Neuronal stem cell (in vitro differentiated cells): ENCODE results near the gene DLG2.

ENCODE experiments used
- DNase-seq: peaks from one replicate; pipeline ENCODE4 v3.0.0-alpha.2; 2013; ENCODE audit warnings: low spot score
- H2AFZ ChIP-seq: one replicate; pipeline ENCODE4 v1.6.1; 2013; ENCODE audit warnings: mild to moderate bottlenecking, low read length, inconsistent platforms
- H2AK5ac ChIP-seq: 2 replicates; pipeline ENCODE4 v1.6.1; 2013; ENCODE audit warnings: low read depth, mild to moderate bottlenecking, inconsistent platforms, low read length, moderate library complexity, mixed read lengths
- H2BK120ac ChIP-seq: 2 replicates; pipeline ENCODE4 v1.6.1; 2013; ENCODE audit warnings: low read depth, mild to moderate bottlenecking, inconsistent platforms, low read length, moderate library complexity, mixed read lengths
- H2BK12ac ChIP-seq: one replicate; pipeline ENCODE4 v1.6.1; 2013; ENCODE audit warnings: low read length, inconsistent platforms
- H2BK15ac ChIP-seq: 2 replicates; pipeline ENCODE4 v1.6.1; 2013; ENCODE audit warnings: mild to moderate bottlenecking, low read length, inconsistent platforms, mixed read lengths
- H2BK5ac ChIP-seq: one replicate; pipeline ENCODE4 v1.6.1; 2013; ENCODE audit warnings: inconsistent platforms, mild to moderate bottlenecking, low read length, moderate library complexity
- H3K14ac ChIP-seq: one replicate; pipeline ENCODE4 v1.6.1; 2013; ENCODE audit warnings: low read length, inconsistent platforms
- H3K18ac ChIP-seq: 2 replicates; pipeline ENCODE4 v1.6.1; 2013; ENCODE audit warnings: low read length, inconsistent platforms
- H3K23ac ChIP-seq: 2 replicates; pipeline ENCODE4 v1.6.1; 2013; ENCODE audit warnings: low read depth, mild to moderate bottlenecking, mixed read lengths, low read length, inconsistent platforms; ENCODE audit not compliant: poor library complexity
- H3K27ac ChIP-seq: replicated peaks from 3 replicates; pipeline ENCODE4 v1.5.1; 2013; ENCODE audit warnings: low read length, inconsistent platforms
- H3K27me3 ChIP-seq, 3 experiments: 2 replicates each; pipeline ENCODE4 v1.6.1; 2013; ENCODE audit warnings: low read length in 3 of 3, mild to moderate bottlenecking in 2 of 3, inconsistent platforms in 1 of 3, low read depth in 1 of 3, mixed read lengths in 1 of 3, moderate library complexity in 1 of 3; ENCODE audit not compliant: control insufficient read depth in 3 of 3, insufficient read depth in 3 of 3
- H3K36me3 ChIP-seq, 2 donors: replicated peaks in 1 of 2; 2 replicates each; pipeline ENCODE4 v1.6.1; 2013; ENCODE audit warnings: low read length in 2 of 2; ENCODE audit not compliant: control insufficient read depth in 2 of 2, insufficient read depth in 2 of 2
- H3K4ac ChIP-seq: 2 replicates; pipeline ENCODE4 v1.6.1; 2013; ENCODE audit warnings: inconsistent platforms, mild to moderate bottlenecking, low read length, moderate library complexity
- H3K4me1 ChIP-seq, 2 donors: 1 replicate in 1 of 2; 2 replicates in 1 of 2; pipeline ENCODE4 v1.6.1; 2013; ENCODE audit warnings: low read length in 2 of 2, low read depth in 1 of 2; ENCODE audit not compliant: control insufficient read depth in 2 of 2, insufficient read depth in 1 of 2
- H3K4me2 ChIP-seq: one replicate; pipeline ENCODE4 v1.6.1; 2013; ENCODE audit warnings: mild to moderate bottlenecking, low read length, inconsistent platforms; ENCODE audit not compliant: insufficient read depth, poor library complexity, severe bottlenecking
- H3K4me3 ChIP-seq, 2 donors: 2 replicates each; pipeline ENCODE4 v1.5.1; 2013; ENCODE audit warnings: low read length in 2 of 2, mild to moderate bottlenecking in 2 of 2, inconsistent platforms in 1 of 2, moderate library complexity in 1 of 2
- H3K79me1 ChIP-seq: one replicate; pipeline ENCODE4 v1.6.1; 2013; ENCODE audit warnings: low read depth, mild to moderate bottlenecking, inconsistent platforms, low read length, moderate library complexity
- H3K9ac ChIP-seq: one replicate; pipeline ENCODE4 v1.6.1; 2013; ENCODE audit warnings: mild to moderate bottlenecking, low read depth, low read length, inconsistent platforms; ENCODE audit not compliant: poor library complexity
- H3K9me3 ChIP-seq, 2 donors: replicated peaks in 1 of 2; 2 replicates each; pipeline versions ENCODE3 to v1.6.1; 2013; ENCODE audit warnings: low read length in 2 of 2, mild to moderate bottlenecking in 2 of 2, inconsistent platforms in 1 of 2, low read depth in 1 of 2, mixed read lengths in 1 of 2, moderate library complexity in 1 of 2; ENCODE audit not compliant: control insufficient read depth in 2 of 2, insufficient read depth in 1 of 2
- H4K8ac ChIP-seq: one replicate; pipeline ENCODE4 v1.6.1; 2013; ENCODE audit warnings: low read depth, mild to moderate bottlenecking, inconsistent platforms, low read length, moderate library complexity
- H4K91ac ChIP-seq: one replicate; pipeline ENCODE4 v1.6.1; 2013; ENCODE audit warnings: low read length, low read depth, mild to moderate bottlenecking, inconsistent platforms; ENCODE audit not compliant: poor library complexity
- WGBS, 2 donors: extraction: QIAGEN DNeasy Blood & Tissue Kit; methylation state at CpG; one replicate each; pipeline ENCODE4 v1.1.7; 2013; ENCODE audit warnings: missing lambda C conversion rate in 2 of 2, mixed read lengths in 1 of 2; ENCODE audit not compliant: insufficient read length in 2 of 2, insufficient replicate concordance in 1 of 2; ENCODE audit errors: extremely low coverage in 2 of 2; 5-methylcytosine and 5-hydroxymethylcytosine counted together

Gene DLG2

GRCh38 chr11:84722583-84723108 lies 904.5 kb downstream of the DLG2 start:
- H3K14ac ChIP-seq, result no peak overlapping the region
- no peak overlapping the region for H3K4me2 ChIP-seq
- no peak overlapping the region for H2AFZ ChIP-seq
- H3K23ac ChIP-seq, result no peak overlapping the region
- no peak overlapping the region for H2AK5ac ChIP-seq
- H3K79me1 ChIP-seq, result no peaks in the 10 kb centered on the region
- H2BK5ac ChIP-seq, result no peak overlapping the region
- peaks cover 2 to 3% of the 10 kb centered on the region in 2 donors for H3K4me1 ChIP-seq
- no peaks in the 10 kb centered on the region for H3K9me3 ChIP-seq
- H2BK12ac ChIP-seq, result no peak overlapping the region
- no peak overlapping the region for H3K9ac ChIP-seq
- no peak overlapping the region for H2BK120ac ChIP-seq
- no peak overlapping the region for H3K4me3 ChIP-seq
- H4K8ac ChIP-seq, result no peak overlapping the region
- peaks cover 0 to 27% (median 0%) of the 10 kb centered on the region in 3 experiments for H3K27me3 ChIP-seq
- no CpG with 5 or more reads among the region's 3 CpGs for WGBS, 2 donors
- H3K4ac ChIP-seq, result no peak overlapping the region
- H2BK15ac ChIP-seq, result no peak overlapping the region
- H4K91ac ChIP-seq, result no peak overlapping the region
- no peak overlapping the region for H3K27ac ChIP-seq
- no peaks in the 10 kb centered on the region for H3K36me3 ChIP-seq
- peak; percentile 33 for DNase-seq
- H3K18ac ChIP-seq, result no peak overlapping the region

- Histone ChIP-seq H4K8ac (no peak overlapping the region), H3K27me3 (peaks cover 0 to 30% (median 0%) of the 10 kb centered on the region in 3 experiments), H2BK5ac (no peak overlapping the region), H2AK5ac (no peak overlapping the region), H3K4me3 (no peak overlapping the region), H3K4me2 (no peak overlapping the region), H3K79me1 (no peaks in the 10 kb centered on the region), H2BK12ac (no peak overlapping the region), H3K9ac (no peak overlapping the region), H3K27ac (no peak overlapping the region), H2BK120ac (no peak overlapping the region), H3K18ac (no peak overlapping the region), H2AFZ (no peak overlapping the region), H3K4me1 (peaks cover 2 to 3% of the 10 kb centered on the region in 2 donors), H4K91ac (no peak overlapping the region), H3K36me3 (no peaks in the 10 kb centered on the region), H2BK15ac (no peak overlapping the region), H3K9me3 (no peaks in the 10 kb centered on the region), H3K14ac (no peak overlapping the region), H3K4ac (no peak overlapping the region), H3K23ac (no peak overlapping the region)
- no CpG with 5 or more reads among the region's 1 CpG for WGBS, 2 donors
- no peak for DNase-seq
Observed at GRCh38 chr11:84721561-84721961, 905.6 kb downstream of the DLG2 start.

- Histone ChIP-seq H2BK15ac (no peak overlapping the region), H3K23ac (no peak overlapping the region), H4K91ac (no peak overlapping the region), H3K4ac (no peak overlapping the region), H3K27me3 (peaks cover 0 to 30% (median 0%) of the 10 kb centered on the region in 3 experiments), H3K18ac (peak overlapping the region; percentile 91), H3K14ac (no peak overlapping the region), H2AK5ac (no peak overlapping the region), H3K27ac (no peak overlapping the region), H2BK12ac (no peak overlapping the region), H3K4me2 (peak overlapping the region; percentile 59), H3K79me1 (no peaks in the 10 kb centered on the region), H4K8ac (no peak overlapping the region), H3K36me3 (no peaks in the 10 kb centered on the region), H2AFZ (peak overlapping the region; percentile 94), H2BK120ac (no peak overlapping the region), H2BK5ac (no peak overlapping the region), H3K4me3 (peak overlapping the region; percentile 55 to 81), H3K4me1 (peaks cover 2 to 3% of the 10 kb centered on the region in 2 donors), H3K9me3 (no peaks in the 10 kb centered on the region), H3K9ac (peak overlapping the region; percentile 47)
- WGBS, 2 donors, result no CpG with 5 or more reads among the region's 29 CpGs
- peak; percentile 20 for DNase-seq
Observed at GRCh38 chr11:84720706-84721402, 906.3 kb downstream of the DLG2 start.

GRCh38 chr11:84719935-84720577 lies 907.1 kb downstream of the DLG2 start:
- Histone ChIP-seq H3K79me1 (no peaks in the 10 kb centered on the region), H3K27me3 (peaks cover 0 to 30% (median 0%) of the 10 kb centered on the region in 3 experiments), H3K9ac (peak overlapping the region; percentile 53), H3K14ac (no peak overlapping the region), H2BK15ac (no peak overlapping the region), H2BK120ac (no peak overlapping the region), H3K36me3 (no peaks in the 10 kb centered on the region), H2AK5ac (no peak overlapping the region), H3K23ac (no peak overlapping the region), H2AFZ (peak overlapping the region; percentile 94), H3K18ac (peak overlapping the region; percentile 15), H4K91ac (no peak overlapping the region), H3K27ac (no peak overlapping the region), H2BK12ac (no peak overlapping the region), H3K4ac (no peak overlapping the region), H3K4me3 (peak overlapping the region; percentile 55 to 81), H3K4me2 (peak overlapping the region; percentile 59), H4K8ac (no peak overlapping the region), H3K9me3 (no peaks in the 10 kb centered on the region), H3K4me1 (peaks cover 2 to 3% of the 10 kb centered on the region in 2 donors), H2BK5ac (no peak overlapping the region)
- peak; percentile 17 for DNase-seq
- no CpG with 5 or more reads among the region's 26 CpGs for WGBS, 2 donors
